GM19240 (cell line): Measurements from ENCODE around the gene KIF27.
"Not testable (repeated sequence)": the region's sequence is repeated elsewhere in the genome, so short reads cannot be mapped to it uniquely, and the experiment has no call there.

Source experiments
- DNase-seq: peaks from one replicate; pipeline ENCODE4 v3.0.0; 2011; ENCODE audit warnings: low spot score; ENCODE audit not compliant: insufficient read length

KIF27 gene

GRCh38 chr9:83809213-83809612, 112.0 kb downstream of the KIF27 start:
- DNase-seq: not testable (repeated sequence)

GRCh38 chr9:83804454-83804853, 116.8 kb downstream of the KIF27 start:
- not testable (repeated sequence) for DNase-seq

- not testable (repeated sequence) for DNase-seq
These were observed 117.3 kb downstream of the KIF27 start for GRCh38 chr9:83803941-83804340.

GRCh38 chr9:83800236-83801033, 120.8 kb downstream of the KIF27 start:
- DNase-seq: no peak

GRCh38 chr9:83794051-83794450, 127.2 kb downstream of the KIF27 start:
- no peak for DNase-seq

GRCh38 chr9:83792746-83793145, 128.5 kb downstream of the KIF27 start:
- DNase-seq: no peak
